HG03097 (cell line): ENCODE data around the gene ENTREP3.
"Not testable (repeated sequence)": the region's sequence is repeated elsewhere in the genome, so short reads cannot be mapped to it uniquely, and the experiment has no call there.

Experiments used
- ATAC-seq: cut with Tn5 transposase; IDR thresholded peaks from one replicate; pipeline ENCODE4 v1.9.1; 2021; ENCODE audit not compliant: unreplicated experiment, low FRiP score

The ENTREP3 gene, protein sequence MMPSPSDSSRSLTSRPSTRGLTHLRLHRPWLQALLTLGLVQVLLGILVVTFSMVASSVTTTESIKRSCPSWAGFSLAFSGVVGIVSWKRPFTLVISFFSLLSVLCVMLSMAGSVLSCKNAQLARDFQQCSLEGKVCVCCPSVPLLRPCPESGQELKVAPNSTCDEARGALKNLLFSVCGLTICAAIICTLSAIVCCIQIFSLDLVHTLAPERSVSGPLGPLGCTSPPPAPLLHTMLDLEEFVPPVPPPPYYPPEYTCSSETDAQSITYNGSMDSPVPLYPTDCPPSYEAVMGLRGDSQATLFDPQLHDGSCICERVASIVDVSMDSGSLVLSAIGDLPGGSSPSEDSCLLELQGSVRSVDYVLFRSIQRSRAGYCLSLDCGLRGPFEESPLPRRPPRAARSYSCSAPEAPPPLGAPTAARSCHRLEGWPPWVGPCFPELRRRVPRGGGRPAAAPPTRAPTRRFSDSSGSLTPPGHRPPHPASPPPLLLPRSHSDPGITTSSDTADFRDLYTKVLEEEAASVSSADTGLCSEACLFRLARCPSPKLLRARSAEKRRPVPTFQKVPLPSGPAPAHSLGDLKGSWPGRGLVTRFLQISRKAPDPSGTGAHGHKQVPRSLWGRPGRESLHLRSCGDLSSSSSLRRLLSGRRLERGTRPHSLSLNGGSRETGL

DNA sequence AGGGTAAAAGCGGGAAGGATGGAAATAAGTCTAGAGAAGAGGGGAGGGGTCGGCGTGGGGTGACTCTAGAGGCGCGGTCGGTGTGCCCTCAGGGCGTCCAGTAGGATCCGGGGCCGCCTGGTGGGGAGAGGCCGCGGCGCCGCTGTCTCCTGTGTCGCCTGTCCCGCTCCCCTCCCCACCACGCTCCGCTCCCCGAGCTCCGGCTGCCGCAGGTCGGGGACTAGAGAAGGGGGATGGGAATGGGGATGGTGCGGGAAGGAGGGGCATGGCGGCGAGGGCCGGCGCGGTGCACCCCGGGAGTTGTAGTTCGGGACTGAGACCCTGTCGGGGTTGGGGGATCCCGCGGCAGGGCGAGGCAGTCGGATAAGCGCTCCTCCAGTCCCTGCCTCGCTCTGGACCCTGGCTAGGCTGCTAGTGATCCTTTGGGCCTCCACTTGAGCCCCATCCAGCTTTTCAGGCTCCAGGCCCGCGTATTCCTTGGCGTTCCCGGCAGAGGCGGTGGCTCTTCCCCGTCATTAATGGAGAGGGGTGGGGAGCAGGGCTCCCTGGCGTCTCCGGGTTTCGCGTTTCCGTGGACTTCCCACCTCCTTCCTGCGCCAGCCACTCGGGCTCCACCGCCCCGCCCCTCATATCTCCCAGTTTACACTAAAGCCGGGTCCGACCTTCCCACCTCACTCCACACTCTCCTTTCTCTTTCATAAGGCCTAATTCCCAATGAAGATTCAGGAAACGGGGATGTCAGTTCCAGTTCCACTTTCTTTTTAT lies at the start of gene ENTREP3:
Gene ENTREP3, minus strand, starts transcription at position 241 of the 765 bp plus-strand sequence. CDS start 606 bp downstream, outside the sequence.
- peak; percentile 32 for ATAC-seq

DNA sequence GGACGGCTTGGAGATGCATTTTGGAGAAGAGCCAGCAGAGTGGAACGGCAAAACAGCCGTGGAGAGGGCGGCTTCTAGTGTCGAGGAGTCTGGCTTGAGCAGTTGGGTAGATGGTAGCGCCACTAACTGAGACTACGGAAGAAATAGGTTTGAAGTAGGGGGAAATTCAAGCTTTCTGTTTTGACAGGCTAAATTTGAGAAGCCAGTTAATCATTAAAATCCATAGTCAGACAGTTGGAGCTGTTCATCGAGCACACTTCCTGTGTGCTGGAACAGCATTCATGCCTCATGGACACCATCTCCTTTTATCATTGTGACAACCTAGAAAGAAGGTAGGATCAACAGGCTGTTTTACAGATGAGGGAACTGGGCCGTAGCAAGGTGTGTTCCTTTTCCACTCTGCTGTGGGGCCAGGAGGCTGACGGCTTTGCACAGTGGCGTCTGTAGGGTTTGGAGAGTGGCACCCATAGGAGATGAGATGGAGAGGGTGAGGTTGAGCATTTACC lies 49.3 kb upstream of the ENTREP3 start:
- no peak for ATAC-seq

DNA sequence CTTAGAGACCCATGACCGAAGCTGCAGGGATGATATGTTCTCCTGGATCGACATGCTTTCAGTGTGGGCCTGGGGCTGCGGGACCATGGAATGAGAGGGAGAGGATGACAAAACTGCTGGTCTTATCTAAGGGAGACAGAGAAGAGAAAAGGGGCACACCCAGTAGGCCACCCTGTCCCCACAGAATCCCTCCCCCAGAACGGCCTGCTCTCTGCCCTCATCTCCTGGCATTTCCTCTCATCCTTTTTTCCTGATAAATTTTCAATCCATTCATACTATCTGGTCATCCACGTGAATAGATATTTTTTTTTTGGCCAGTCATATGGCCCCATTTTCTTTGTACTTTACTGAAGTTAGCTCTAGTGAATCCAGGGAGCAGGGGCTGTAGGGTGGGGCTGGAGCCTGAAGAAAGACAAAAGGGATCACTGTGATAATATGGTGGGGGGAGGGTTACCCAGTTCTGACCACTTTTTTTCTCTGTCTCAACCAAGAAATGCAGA lies 46.1 kb upstream of the ENTREP3 start, which contains the start of gene PKLR:
Gene PKLR, minus strand, starts transcription at position 97 of the 500 bp plus-strand sequence. Its CDS starts 43 bp downstream, at position 54.
- ATAC-seq, result no peak

DNA sequence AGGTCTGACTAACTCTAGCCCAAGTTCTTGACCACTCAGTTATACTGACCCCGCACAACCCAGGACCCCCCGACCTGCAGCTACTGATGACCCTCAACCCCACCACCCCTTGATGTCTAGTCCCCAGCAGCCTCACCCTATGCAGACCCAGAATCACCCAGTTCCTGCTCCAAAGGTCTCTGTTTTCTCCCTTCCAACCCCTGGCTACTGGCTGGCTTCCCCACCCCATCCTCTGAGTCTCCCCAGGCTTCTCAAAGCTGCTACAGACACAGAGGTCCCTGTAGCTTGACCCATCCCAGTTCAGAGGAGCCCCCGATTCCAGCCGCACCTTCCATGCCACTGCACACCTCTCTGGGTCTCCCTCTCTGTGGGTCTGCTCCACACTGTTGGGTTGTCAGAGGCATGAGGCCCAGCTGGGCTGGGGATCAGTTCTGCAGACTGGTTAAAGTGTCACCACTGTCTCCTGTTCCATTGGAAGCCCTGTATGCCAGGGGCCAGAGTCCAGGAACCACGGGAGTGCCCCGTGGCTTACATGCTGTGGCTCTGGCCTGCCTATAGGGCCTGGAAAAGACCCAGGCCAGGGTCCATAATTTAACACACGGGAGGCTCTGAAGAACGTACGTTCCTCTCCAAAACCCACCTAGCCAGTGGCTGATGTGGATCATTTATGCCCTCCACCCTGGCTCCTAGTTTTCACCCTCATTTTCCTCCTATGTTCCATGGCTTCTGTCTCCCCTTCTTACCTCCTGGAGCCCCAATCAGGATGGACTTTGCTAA lies 45.5 kb upstream of the ENTREP3 start:
- ATAC-seq, result no peak

DNA sequence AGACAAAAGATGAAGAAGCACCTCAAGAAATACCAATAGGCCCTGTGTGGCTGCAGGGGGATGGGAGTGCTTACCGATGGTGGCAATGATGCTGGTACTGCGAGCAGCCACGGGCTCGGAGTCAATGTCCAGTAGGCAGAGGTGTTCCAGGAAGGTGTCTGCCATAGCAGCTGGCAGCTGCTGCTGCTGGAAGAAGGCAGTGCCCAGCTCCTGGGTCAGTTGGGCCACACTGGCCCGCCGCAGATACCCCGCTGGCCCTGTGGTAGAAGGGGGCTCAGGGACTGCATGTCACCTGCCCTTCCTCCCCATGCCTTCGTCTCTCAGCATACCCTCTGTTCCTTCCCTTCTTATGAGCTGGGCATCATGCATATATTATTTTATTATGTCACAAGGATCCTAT lies 44.7 kb upstream of the ENTREP3 start:
- no peak for ATAC-seq

- no peak for ATAC-seq
These were observed 42.1 kb upstream of the ENTREP3 start for GRCh38 chr1:155297384-155297783.

DNA sequence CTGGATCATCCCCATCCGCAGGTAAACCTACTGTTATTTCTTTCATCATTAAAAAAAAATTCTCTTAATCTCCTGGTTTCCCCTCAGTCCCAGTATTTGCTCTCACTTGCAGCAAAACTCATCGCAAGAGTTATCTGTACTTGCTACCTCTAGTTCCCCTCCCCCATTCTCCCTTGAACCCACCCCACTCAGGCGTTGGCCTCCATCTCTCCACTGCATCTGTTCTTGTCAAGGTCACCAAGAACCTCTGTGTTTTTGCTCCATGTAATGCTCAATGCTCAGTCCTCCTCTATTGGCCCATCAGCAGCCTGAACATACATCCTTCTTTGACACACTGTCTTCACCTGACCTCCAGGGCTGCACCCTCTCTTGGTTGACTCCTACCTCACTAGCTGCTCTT lies 41.4 kb upstream of the ENTREP3 start:
- ATAC-seq, result no peak

DNA sequence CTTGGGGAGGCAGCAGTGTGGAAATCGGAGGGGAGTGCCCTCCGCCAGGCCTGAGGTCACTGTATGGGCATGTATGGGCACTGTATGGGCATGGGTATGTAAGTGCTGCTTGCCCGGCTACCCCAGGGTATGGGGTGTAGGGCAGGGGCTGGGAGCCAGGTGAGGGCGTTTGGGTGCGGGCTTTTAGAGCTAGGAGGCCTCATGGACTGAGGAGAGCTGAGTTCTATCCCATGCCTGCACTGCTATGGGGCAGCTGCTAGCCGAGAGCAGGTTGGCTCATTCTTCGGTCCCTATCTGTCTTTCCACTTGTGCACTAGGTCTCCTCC lies 40.6 kb upstream of the ENTREP3 start:
- ATAC-seq, result no peak

- ATAC-seq, result no peak
These were observed 40.1 kb upstream of the ENTREP3 start for GRCh38 chr1:155295183-155295941.

DNA sequence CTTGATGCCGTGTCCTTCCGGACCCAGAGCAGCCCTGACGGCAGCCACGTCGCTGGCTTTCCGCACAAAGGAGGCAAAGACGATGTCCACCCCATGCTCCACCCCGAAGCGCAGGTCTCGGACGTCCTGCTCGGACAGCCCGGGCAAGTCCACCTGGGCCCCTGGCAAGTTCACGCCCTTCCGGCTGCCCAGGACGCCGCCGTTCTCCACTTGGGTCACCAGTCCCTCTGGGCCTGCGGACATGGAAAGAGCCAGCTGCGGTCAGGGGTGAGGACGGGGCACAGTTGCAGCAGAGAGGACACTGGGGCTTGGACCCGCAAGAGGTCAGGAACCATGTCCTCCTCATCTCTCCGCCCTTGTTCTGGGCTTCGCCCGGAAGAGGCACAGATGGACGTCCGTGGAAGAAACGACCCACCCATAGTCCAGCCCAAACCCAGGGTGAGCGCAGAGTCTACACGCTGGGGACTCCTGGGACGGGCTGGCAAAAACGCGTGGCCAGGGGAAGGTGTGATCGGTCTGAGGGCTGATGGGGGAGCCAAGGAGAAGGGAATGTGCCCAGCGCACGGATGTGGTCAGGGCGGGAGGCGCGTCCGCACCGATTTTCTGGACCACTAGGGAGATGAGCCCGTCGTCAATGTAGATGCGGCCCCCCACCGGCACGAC lies 39.4 kb upstream of the ENTREP3 start:
- no peak for ATAC-seq

- no peak for ATAC-seq
These were observed 37.9 kb upstream of the ENTREP3 start for GRCh38 chr1:155293086-155293749.

GRCh38 chr1:155291006-155291405 lies 35.7 kb upstream of the ENTREP3 start:
- not testable (repeated sequence) for ATAC-seq

- ATAC-seq, result no peak
These were observed 32.8 kb upstream of the ENTREP3 start for GRCh38 chr1:155287987-155288543.

- ATAC-seq, result no peak
These were observed 31.3 kb upstream of the ENTREP3 start for GRCh38 chr1:155286544-155286943.

- ATAC-seq, result no peak
These were observed 30.4 kb upstream of the ENTREP3 start for GRCh38 chr1:155285631-155286044.

GRCh38 chr1:155285063-155285462 lies 29.8 kb upstream of the ENTREP3 start:
- ATAC-seq, result no peak

- ATAC-seq, result no peak
These were observed 29.2 kb upstream of the ENTREP3 start for GRCh38 chr1:155284476-155284875.

GRCh38 chr1:155282488-155283091 lies 27.3 kb upstream of the ENTREP3 start:
- ATAC-seq, result no peak
